Stimulated activated CD8-positive, alpha-beta memory T cell treated with anti-CD3 and anti-CD28 coated beads, Interleukin-12 subunit alpha, Interleukin-12 subunit beta, amount 100 ng/mL, for 1 hour (primary cell): Measurements from ENCODE around the gene SRD5A1.

ENCODE experiments used
- DNase-seq: peaks from one replicate; pipeline ENCODE4 v3.0.0-alpha.2; 2020; ENCODE audit warnings: low read depth

Gene SRD5A1

GRCh38 chr5:6713274-6714225 is 80.3 kb downstream of the SRD5A1 start, which contains the start of gene TENT4A:
Gene TENT4A (plus strand): TSS chr5:6713432. CDS start chr5:6713984, 552 bp downstream.
- DNase-seq = no peak

GRCh38 chr5:6714226-6715041 is 81.2 kb downstream of the SRD5A1 start:
- no peak for DNase-seq

- no peak for DNase-seq
These were observed 82.0 kb downstream of the SRD5A1 start for GRCh38 chr5:6715271-6715670.

GRCh38 chr5:6715758-6716628 is 82.8 kb downstream of the SRD5A1 start:
- DNase-seq = no peak

- DNase-seq = no peak
These were observed 83.4 kb downstream of the SRD5A1 start for GRCh38 chr5:6716629-6717149.

- DNase-seq = no peak
These were observed 84.0 kb downstream of the SRD5A1 start for GRCh38 chr5:6717247-6717646.

- DNase-seq = no peak
These were observed 84.4 kb downstream of the SRD5A1 start for GRCh38 chr5:6717687-6718086.

- DNase-seq = no peak
These were observed 85.0 kb downstream of the SRD5A1 start for GRCh38 chr5:6718161-6718681.

GRCh38 chr5:6718718-6719117 is 85.5 kb downstream of the SRD5A1 start:
- DNase-seq = no peak

GRCh38 chr5:6719417-6719816 is 86.2 kb downstream of the SRD5A1 start:
- no peak for DNase-seq

- no peak for DNase-seq
These were observed 86.8 kb downstream of the SRD5A1 start for GRCh38 chr5:6719896-6720560.

GRCh38 chr5:6720561-6720921 is 87.3 kb downstream of the SRD5A1 start:
- no peak for DNase-seq

- DNase-seq = no peak
These were observed 88.2 kb downstream of the SRD5A1 start for GRCh38 chr5:6721442-6721841.

GRCh38 chr5:6722015-6722414 is 88.8 kb downstream of the SRD5A1 start:
- DNase-seq = no peak

GRCh38 chr5:6723122-6723815 is 90.0 kb downstream of the SRD5A1 start:
- no peak for DNase-seq

GRCh38 chr5:6723816-6724300 is 90.6 kb downstream of the SRD5A1 start:
- DNase-seq = no peak
